ENCODE data around the gene PCK1. TPM values are rescaled to one million over a fixed set of nuclear protein-coding genes. Genes with fewer than 3 reads are reported as not detected.

PCK1 gene
- total and polyA plus RNA-seq, 2 of the 13 experiments (the other 11 are each of a cell fraction or from before 2014, with no cell fraction given) = 6.5 to 12.6 TPM

GRCh38 chr20:57560554-57561355 lies at the start of gene PCK1 (continued):
- TF ChIP-seq USF2 (IDR thresholded peaks at IDR 0.05; ENCODE audit: low read depth, low read length) (no peak), USF2 (CRISPR knock-in tag; IDR thresholded peaks at IDR 0.05; ENCODE audit: borderline replicate concordance) (peak; percentile 65; the same call in 1 of the 2 replicates), NONO (IDR thresholded peaks at IDR 0.05) (no peak), NONO (CRISPR knock-in tag; conservative IDR thresholded peaks at IDR 0.05) (peak; percentile 82), ZNF317 (CRISPR knock-in tag; IDR thresholded peaks at IDR 0.05) (peak; percentile 73), ZNF564 (CRISPR knock-in tag; IDR thresholded peaks at IDR 0.05) (peak; percentile 76; the same call in 1 of the 2 replicates), ZNF788 (CRISPR knock-in tag; IDR thresholded peaks at IDR 0.05; ENCODE audit: borderline replicate concordance) (peak; percentile 93; the same call in 1 of the 2 replicates), ZNF709 (CRISPR knock-in tag; IDR thresholded peaks at IDR 0.05) (peak; percentile 62), NFIB (CRISPR knock-in tag; IDR thresholded peaks at IDR 0.05; ENCODE audit: borderline replicate concordance) (peak; percentile 86; the same call in 1 of the 2 replicates), NR2F2 (IDR thresholded peaks at IDR 0.05; ENCODE audit: borderline replicate concordance, low read depth) (peak; percentile 98), NPAS2 (CRISPR knock-in tag; IDR thresholded peaks at IDR 0.05; ENCODE audit: borderline replicate concordance) (no peak), ZNF713 (CRISPR knock-in tag; IDR thresholded peaks at IDR 0.05) (peak; percentile 5; the same call in 1 of the 2 replicates), ZNF598 (CRISPR knock-in tag; IDR thresholded peaks at IDR 0.05; ENCODE audit: borderline replicate concordance) (peak; percentile 80; the same call in 1 of the 2 replicates), REST (IDR thresholded peaks at IDR 0.05; ENCODE audit: borderline replicate concordance in 1 of 2, low read depth in 1 of 2, low read length in 2 of 2) (peak in 1 of 2 experiments; percentile 30; a peak in 1 of 4 replicates), ZNF772 (CRISPR knock-in tag; IDR thresholded peaks at IDR 0.05) (peak; percentile 84; the same call in 1 of the 2 replicates), MAX (IDR thresholded peaks at IDR 0.05) (peak; percentile 78), ZNF609 (CRISPR knock-in tag; IDR thresholded peaks at IDR 0.05; ENCODE audit: borderline replicate concordance) (peak; percentile 95), ZSCAN25 (CRISPR knock-in tag; IDR thresholded peaks at IDR 0.05) (peak; percentile 83)
